Myocyte (in vitro differentiated cells): Measurements from ENCODE around the gene RNF6. TPM values are rescaled to one million over a fixed set of nuclear protein-coding genes. Genes with fewer than 3 reads are reported as not detected.

ENCODE experiments used
- DNase-seq: peaks from one replicate; pipeline ENCODE4 v3.0.0-alpha.2; 2012; ENCODE audit warnings: low read depth
- total RNA-seq: library from RNA; depleted of rRNA; stranded (reverse); fragments of >200 nt; gene quantifications from 2 replicates; pipeline ENCODE4 v1.2.3, GENCODE V29; 2014

The RNF6 gene
- total RNA-seq, 1 donor from 2014 or later, result 72.7 TPM

- no peak for DNase-seq
Measured at GRCh38 chr13:26227166-26227971, 5.3 kb upstream of the RNF6 start.

GRCh38 chr13:26225896-26226617, 3.9 kb upstream of the RNF6 start:
- no peak for DNase-seq

- DNase-seq, result no peak
Measured at GRCh38 chr13:26222520-26223046, 469 bp upstream of the RNF6 start.

GRCh38 chr13:26221399-26221720, 754 bp downstream of the RNF6 start:
- DNase-seq, result no peak

GRCh38 chr13:26220575-26220974, 1.5 kb downstream of the RNF6 start:
- DNase-seq, result peak; percentile 74

GRCh38 chr13:26219726-26220125, 2.4 kb downstream of the RNF6 start:
- peak; percentile 34 for DNase-seq

GRCh38 chr13:26216042-26216441, 6.1 kb downstream of the RNF6 start:
- DNase-seq, result no peak

- no peak for DNase-seq
Measured at GRCh38 chr13:26213982-26214381, 8.1 kb downstream of the RNF6 start.

- DNase-seq, result no peak
Measured at GRCh38 chr13:26213345-26213744, 8.8 kb downstream of the RNF6 start.

- no peak for DNase-seq
Measured at GRCh38 chr13:26208287-26208686, 13.8 kb downstream of the RNF6 start.

GRCh38 chr13:26202365-26202972, 19.6 kb downstream of the RNF6 start:
- DNase-seq, result no peak

- no peak for DNase-seq
Measured at GRCh38 chr13:26200811-26201210, 21.3 kb downstream of the RNF6 start.

- DNase-seq, result no peak
Measured at GRCh38 chr13:26198116-26198515, 24.0 kb downstream of the RNF6 start.

GRCh38 chr13:26197298-26197697, 24.8 kb downstream of the RNF6 start:
- no peak for DNase-seq

- no peak for DNase-seq
Measured at GRCh38 chr13:26186995-26187394, 35.1 kb downstream of the RNF6 start.

- DNase-seq, result peak; percentile 65
Measured at GRCh38 chr13:26186118-26186870, 35.8 kb downstream of the RNF6 start.

- DNase-seq, result no peak
Measured at GRCh38 chr13:26185720-26186117, 36.4 kb downstream of the RNF6 start.

GRCh38 chr13:26184791-26185250, 37.3 kb downstream of the RNF6 start:
- peak; percentile 71 for DNase-seq

GRCh38 chr13:26183416-26183815, 38.7 kb downstream of the RNF6 start:
- no peak for DNase-seq

GRCh38 chr13:26179344-26179743, 42.8 kb downstream of the RNF6 start:
- no peak for DNase-seq

GRCh38 chr13:26168835-26169234, 53.3 kb downstream of the RNF6 start:
- no peak for DNase-seq
